Measurements from ENCODE around the gene SSUH2.

SSUH2 gene

GRCh38 chr3:8578282-8578681, 66.3 kb downstream of the SSUH2 start:
- H3K36me3 ChIP-seq (replicated peaks), result no peaks in the 10 kb centered on the region
- in situ Hi-C loops (cut with HindIII; ENCODE audit: low pct_ligation_motif_present, low sequenced_read_pairs), result no loop called here
- no peaks in the 10 kb centered on the region for H3K27me3 ChIP-seq (replicated peaks)
- H3K4me3 ChIP-seq (ENCODE audit: low read depth, low read length), result no peak overlapping the region
- TF ChIP-seq CTCF (IDR thresholded peaks at IDR 0.05; ENCODE audit: low read depth, low read length, missing control alignments), result no peak
- no peak overlapping the region for H3K27ac ChIP-seq
- DNase-seq, result no peak

GRCh38 chr3:8576841-8577571, 67.6 kb downstream of the SSUH2 start:
- Histone ChIP-seq H3K27me3 (replicated peaks) (no peaks in the 10 kb centered on the region), H3K27ac (peak overlapping the region; percentile 89), H3K36me3 (replicated peaks) (no peaks in the 10 kb centered on the region), H3K4me3 (ENCODE audit: low read depth, low read length) (no peak overlapping the region)
- TF ChIP-seq CTCF (IDR thresholded peaks at IDR 0.05; ENCODE audit: low read depth, low read length, missing control alignments), result no peak
- DNase-seq, result peak; percentile 49
- in situ Hi-C loops (cut with HindIII; ENCODE audit: low pct_ligation_motif_present, low sequenced_read_pairs), result no loop called here

GRCh38 chr3:8576436-8576835, 68.2 kb downstream of the SSUH2 start:
- Histone ChIP-seq H3K36me3 (replicated peaks) (no peaks in the 10 kb centered on the region), H3K4me3 (ENCODE audit: low read depth, low read length) (no peak overlapping the region), H3K27ac (peak overlapping the region; percentile 89), H3K27me3 (replicated peaks) (no peaks in the 10 kb centered on the region)
- no peak for TF ChIP-seq CTCF (IDR thresholded peaks at IDR 0.05; ENCODE audit: low read depth, low read length, missing control alignments)
- in situ Hi-C loops (cut with HindIII; ENCODE audit: low pct_ligation_motif_present, low sequenced_read_pairs), result no loop called here
- DNase-seq, result no peak

- TF ChIP-seq CTCF (IDR thresholded peaks at IDR 0.05; ENCODE audit: low read depth, low read length, missing control alignments), result no peak
- Histone ChIP-seq H3K4me3 (ENCODE audit: low read depth, low read length) (no peak overlapping the region), H3K27me3 (replicated peaks) (no peaks in the 10 kb centered on the region), H3K27ac (peak overlapping the region; percentile 89), H3K36me3 (replicated peaks) (no peaks in the 10 kb centered on the region)
- DNase-seq, result peak; percentile 68
- in situ Hi-C loops (cut with HindIII; ENCODE audit: low pct_ligation_motif_present, low sequenced_read_pairs), result no loop called here
Measured at GRCh38 chr3:8575364-8576104, 69.1 kb downstream of the SSUH2 start.

- no peak overlapping the region for H3K4me3 ChIP-seq (ENCODE audit: low read depth, low read length)
- TF ChIP-seq CTCF (IDR thresholded peaks at IDR 0.05; ENCODE audit: low read depth, low read length, missing control alignments), result no peak
- H3K27me3 ChIP-seq (replicated peaks), result no peaks in the 10 kb centered on the region
- no peak for DNase-seq
- in situ Hi-C loops (cut with HindIII; ENCODE audit: low pct_ligation_motif_present, low sequenced_read_pairs), result no loop called here
- H3K27ac ChIP-seq, result peak overlapping the region; percentile 89
- H3K36me3 ChIP-seq (replicated peaks), result no peaks in the 10 kb centered on the region
Measured at GRCh38 chr3:8574670-8575322, 69.8 kb downstream of the SSUH2 start.
